SK-N-SH (cell line): ENCODE measurements around the gene ZSWIM3.

Experiments used
- CTCF ChIP-seq: fragments of 200-600 bp; sonication (generic); IDR thresholded peaks from 2 replicates; pipeline ENCODE4 v1.6.1; 2017; ENCODE audit warnings: antibody characterized with exemption, mild to moderate bottlenecking, moderate library complexity
- EP300 ChIP-seq, 2 experiments: IDR thresholded peaks; 2 replicates each; pipeline versions ENCODE4 v1.4.0 to v1.6.1; 2012; ENCODE audit warnings: borderline replicate concordance in 1 of 2, low read depth in 1 of 2, low read length in 1 of 2
- EZH2phosphoT487 ChIP-seq: fragments of 200-600 bp; sonication (generic); IDR thresholded peaks from 2 replicates; pipeline ENCODE4 v1.6.1; 2017; ENCODE audit warnings: low read depth, mixed run types, mild to moderate bottlenecking, antibody characterized with exemption, moderate library complexity, borderline replicate concordance
- GATA2 ChIP-seq: sonication (generic); formaldehyde crosslinking; IDR thresholded peaks from 2 replicates; pipeline ENCODE4 v1.5.0; 2020; ENCODE audit warnings: mild to moderate bottlenecking, missing genetic modification reagents
- MAX ChIP-seq: IDR thresholded peaks from 2 replicates; pipeline ENCODE4 v1.4.0; 2012; ENCODE audit warnings: low read depth
- MEF2A ChIP-seq: IDR thresholded peaks from 2 replicates; pipeline ENCODE4 v1.4.0; 2012; ENCODE audit warnings: low read depth, borderline replicate concordance
- NRF1 ChIP-seq: IDR thresholded peaks from 2 replicates; pipeline ENCODE4 v1.6.1; 2012; ENCODE audit warnings: low read depth, mild to moderate bottlenecking, low read length
- POLR2AphosphoS5 ChIP-seq: IDR thresholded peaks from 2 replicates; pipeline ENCODE4 v1.6.1; 2012; ENCODE audit warnings: low read depth, low read length
- RAD21 ChIP-seq: IDR thresholded peaks from 2 replicates; pipeline ENCODE4 v1.6.1; 2012; ENCODE audit warnings: mild to moderate bottlenecking, low read length
- SMC3 ChIP-seq: IDR thresholded peaks from 2 replicates; pipeline ENCODE4 v1.6.1; 2012; ENCODE audit warnings: low read depth, low read length, improper control_type of control experiment
- TAF1 ChIP-seq: IDR thresholded peaks from 2 replicates; pipeline ENCODE4 v1.6.1; 2012; ENCODE audit warnings: low read depth, mild to moderate bottlenecking, low read length, moderate library complexity, borderline replicate concordance
- TCF12 ChIP-seq: IDR thresholded peaks from 2 replicates; pipeline ENCODE4 v1.4.0; 2012
- USF2 ChIP-seq: fragments of 150-350 bp; IDR thresholded peaks from 2 replicates; pipeline ENCODE4 v1.6.1; 2017; ENCODE audit warnings: antibody characterized with exemption, low read length, low read depth, borderline replicate concordance
- YY1 ChIP-seq: IDR thresholded peaks from 2 replicates; pipeline ENCODE4 v1.4.0; 2012; ENCODE audit warnings: low read depth, mild to moderate bottlenecking

- TF ChIP-seq TAF1 (no peak), MEF2A (no peak), EZH2phosphoT487 (no peak), RAD21 (no peak), SMC3 (no peak), NRF1 (no peak), TCF12 (no peak), YY1 (no peak), CTCF (no peak), USF2 (no peak), EP300 (IDR thresholded peaks at IDR 0.05; ENCODE audit: borderline replicate concordance in 1 of 2, low read depth in 1 of 2, low read length in 1 of 2) (no peak), GATA2 (no peak), POLR2AphosphoS5 (no peak), MAX (no peak)
Observed at GRCh38 chr20:45828589-45828988, 28.8 kb upstream of the ZSWIM3 start.
